Panc1 (cell line): Measurements from ENCODE around the gene CXCR6.

Experiments used
- CTCF ChIP-seq: fragments of 450-650 bp; IDR thresholded peaks from 2 replicates; pipeline ENCODE4 v1.5.1; 2017; ENCODE audit warnings: mild to moderate bottlenecking
- TCF7L2 ChIP-seq: IDR thresholded peaks from 2 replicates; pipeline ENCODE4 v1.6.1; 2011; ENCODE audit warnings: mild to moderate bottlenecking, low read depth, low read length, inconsistent platforms

GRCh38 chr3:45943207-45943846, at the start of gene CXCR6:
- TF ChIP-seq CTCF (no peak), TCF7L2 (no peak)
